Urinary bladder (tissue), 4 donors: ENCODE measurements around the gene FOXP1. TPM values are rescaled to one million over a fixed set of nuclear protein-coding genes. Genes with fewer than 3 reads are reported as not detected.

ENCODE experiments used
- DNase-seq: peaks from one replicate; pipeline ENCODE4 v3.0.0-alpha.2; 2015; ENCODE audit errors: extremely low spot score
- H3K27ac ChIP-seq: one replicate; pipeline ENCODE4 v1.5.1; 2013; ENCODE audit warnings: low read depth, mild to moderate bottlenecking, moderate library complexity
- H3K36me3 ChIP-seq: one replicate; pipeline ENCODE4 v1.6.1; 2013; ENCODE audit warnings: mild to moderate bottlenecking, moderate library complexity; ENCODE audit not compliant: insufficient read depth
- H3K4me1 ChIP-seq: one replicate; pipeline ENCODE4 v1.6.1; 2013; ENCODE audit warnings: mild to moderate bottlenecking, moderate library complexity; ENCODE audit not compliant: insufficient read depth
- H3K4me3 ChIP-seq: one replicate; pipeline ENCODE4 v1.5.1; 2013; ENCODE audit warnings: low read depth, low read length
- WGBS: extraction: QIAGEN DNeasy Blood & Tissue Kit; methylation state at CpG from one replicate; pipeline ENCODE4 v1.1.7; 2013; 5-methylcytosine and 5-hydroxymethylcytosine counted together
- polyA plus RNA-seq: library from polyadenylated mRNA; stranded (reverse); fragments of 200-250 nt; gene quantifications from one replicate; pipeline ENCODE4 v1.2.3, GENCODE V29; 2013
- small RNA-seq: library from RNA; depleted of rRNA; stranded (forward); fragments of <200 nt; gene quantifications from one replicate; pipeline ENCODE3, GENCODE V24; 2014
- total RNA-seq: library from RNA; depleted of rRNA; stranded (reverse); fragments of >200 nt; gene quantifications from one replicate; pipeline ENCODE4 v1.2.3, GENCODE V29; 2014
- donor health status: healthy with polysubstance abuse.
- donor health status: healthy.

The FOXP1 gene
- total and polyA plus RNA-seq, 2 donors: 27.4 to 176 TPM

DNA sequence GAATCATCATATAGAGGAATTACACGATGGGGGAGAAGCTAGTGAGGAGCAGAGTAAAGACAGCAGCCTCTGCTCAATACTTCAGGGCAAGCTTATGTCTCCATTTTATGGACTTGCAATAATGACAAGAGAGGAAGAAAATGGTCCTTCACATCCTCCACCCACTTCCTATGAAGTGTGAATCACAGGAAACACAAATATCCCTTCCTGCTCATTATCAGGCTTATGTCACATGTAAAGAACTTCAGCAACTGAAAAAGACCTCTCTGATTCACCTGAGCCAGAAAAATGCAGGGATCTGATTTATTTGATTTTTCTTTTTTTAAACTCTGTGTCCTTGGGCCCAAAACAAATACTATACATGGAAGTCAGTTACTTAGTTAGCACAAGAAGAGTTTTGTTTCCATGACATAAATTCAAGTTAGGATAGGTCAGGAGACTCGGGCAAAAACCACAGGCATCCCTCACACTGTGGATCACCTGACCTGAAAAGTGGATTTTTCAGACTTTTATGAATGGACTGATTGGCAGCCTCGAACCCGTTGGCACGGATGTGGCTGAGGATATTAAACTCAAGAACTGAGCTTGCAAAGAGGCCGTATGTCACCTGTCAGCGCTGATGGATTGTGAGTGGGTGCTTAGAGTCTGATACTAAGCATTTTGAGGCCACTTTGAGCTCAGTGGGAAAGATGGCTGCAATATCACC lies 650.3 kb downstream of the FOXP1 start:
- DNase-seq: no peak
- Histone ChIP-seq H3K36me3 (no peaks in the 10 kb centered on the region), H3K4me1 (no peaks in the 10 kb centered on the region), H3K4me3 (no peak overlapping the region), H3K27ac (no peak overlapping the region)
- 89% methylated on average over 7 of the region's 7 CpGs for WGBS

GRCh38 chr3:70930066-70930465 lies 653.5 kb downstream of the FOXP1 start:
- no peak for DNase-seq
- Histone ChIP-seq H3K36me3 (no peaks in the 10 kb centered on the region), H3K27ac (no peak overlapping the region), H3K4me3 (no peak overlapping the region), H3K4me1 (no peaks in the 10 kb centered on the region)
- 94% methylated on average over 4 of the region's 4 CpGs for WGBS

GRCh38 chr3:70927239-70927638 lies 656.3 kb downstream of the FOXP1 start:
- 96% methylated on average over 4 of the region's 4 CpGs for WGBS
- DNase-seq: no peak
- no peaks in the 10 kb centered on the region for H3K4me1 ChIP-seq
- H3K27ac ChIP-seq: no peak overlapping the region
- no peaks in the 10 kb centered on the region for H3K36me3 ChIP-seq
- no peak overlapping the region for H3K4me3 ChIP-seq

DNA sequence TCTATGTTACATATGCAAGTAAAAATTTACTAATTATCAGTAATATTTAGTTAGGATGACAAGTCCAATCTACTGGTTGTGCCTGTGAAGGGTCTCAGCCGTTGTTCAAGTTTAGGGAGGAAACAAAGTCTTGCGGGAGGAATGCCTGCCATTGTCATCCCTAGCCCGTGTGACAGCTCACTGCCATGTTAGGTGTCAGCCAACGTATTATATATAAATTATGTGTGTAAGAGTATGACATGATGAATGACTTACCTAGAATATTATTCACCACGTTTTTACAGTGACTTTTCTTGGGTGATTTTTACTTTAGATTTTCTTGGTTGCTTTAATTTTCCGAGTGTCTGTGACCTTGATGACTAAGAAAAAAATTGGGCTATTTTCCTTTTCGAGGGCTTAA lies 656.7 kb downstream of the FOXP1 start:
- Histone ChIP-seq H3K27ac (no peak overlapping the region), H3K36me3 (no peaks in the 10 kb centered on the region), H3K4me3 (no peak overlapping the region), H3K4me1 (no peaks in the 10 kb centered on the region)
- no peak for DNase-seq
- WGBS: 88% methylated on average over 7 of the region's 7 CpGs

GRCh38 chr3:70919661-70920060 lies 663.9 kb downstream of the FOXP1 start:
- DNase-seq: no peak
- WGBS: 41% methylated on average over 3 of the region's 3 CpGs
- Histone ChIP-seq H3K4me1 (no peaks in the 10 kb centered on the region), H3K27ac (no peak overlapping the region), H3K4me3 (no peak overlapping the region), H3K36me3 (no peaks in the 10 kb centered on the region)

DNA sequence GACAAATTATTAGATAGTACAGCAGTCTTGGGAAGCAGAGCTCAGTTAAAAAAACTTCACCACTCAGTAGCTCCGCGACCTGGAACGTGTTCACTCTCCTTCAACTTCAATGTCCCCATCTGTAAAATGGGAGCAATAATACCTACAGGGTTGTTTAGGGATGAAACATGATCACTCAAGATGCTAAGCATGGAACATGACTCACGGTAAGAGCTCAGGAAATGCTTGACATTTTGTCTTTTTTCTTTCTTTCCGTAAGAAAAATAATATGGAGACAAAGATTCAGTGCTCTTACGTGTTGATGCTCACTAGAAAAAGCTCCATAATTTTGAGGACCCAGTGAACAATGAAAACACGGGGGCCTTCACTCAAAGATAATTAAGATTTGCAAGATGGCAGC lies 664.4 kb downstream of the FOXP1 start:
- H3K4me3 ChIP-seq: no peak overlapping the region
- no peaks in the 10 kb centered on the region for H3K4me1 ChIP-seq
- H3K27ac ChIP-seq: no peak overlapping the region
- no peak for DNase-seq
- WGBS: 94% methylated on average over 7 of the region's 7 CpGs
- H3K36me3 ChIP-seq: no peaks in the 10 kb centered on the region

DNA sequence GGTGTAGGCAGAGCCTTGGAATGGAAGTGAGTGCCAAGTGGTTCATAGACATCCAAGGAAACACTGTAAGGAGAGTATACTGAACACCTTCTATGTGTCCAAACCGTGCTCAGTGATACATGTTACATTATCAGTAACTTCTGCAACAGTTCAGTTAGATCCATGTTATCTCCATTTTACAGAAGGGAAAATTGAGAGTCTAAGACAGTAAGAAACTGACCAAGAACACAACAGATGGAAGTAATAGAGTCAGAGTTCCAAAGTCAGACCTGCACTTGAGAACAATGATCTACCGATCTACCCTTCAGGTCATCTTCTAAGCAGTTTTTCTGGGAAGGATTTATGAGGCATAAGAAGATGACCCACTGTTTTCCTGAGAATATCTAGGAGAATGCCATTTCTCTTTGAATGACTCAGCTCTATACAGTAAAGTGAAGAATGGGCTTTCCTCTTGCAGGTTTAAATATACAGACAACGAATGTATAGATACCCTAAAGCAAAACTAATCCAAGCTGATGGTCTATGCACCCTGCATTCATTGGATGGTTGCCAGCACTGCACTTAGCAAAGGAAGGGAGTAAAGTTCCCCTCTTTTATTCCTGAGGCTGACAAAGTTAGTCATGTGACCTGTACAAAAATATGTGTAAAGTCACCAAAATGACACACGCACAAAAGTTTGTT lies 667.0 kb downstream of the FOXP1 start:
- H3K4me1 ChIP-seq: no peaks in the 10 kb centered on the region
- no peak overlapping the region for H3K4me3 ChIP-seq
- no peak for DNase-seq
- no peaks in the 10 kb centered on the region for H3K36me3 ChIP-seq
- no peak overlapping the region for H3K27ac ChIP-seq
- WGBS: 61% methylated on average over 4 of the region's 4 CpGs

- WGBS: 92% methylated on average over 1 of the region's 1 CpG
- H3K27ac ChIP-seq: no peak overlapping the region
- no peaks in the 10 kb centered on the region for H3K4me1 ChIP-seq
- H3K36me3 ChIP-seq: no peaks in the 10 kb centered on the region
- DNase-seq: no peak
- no peak overlapping the region for H3K4me3 ChIP-seq
Measured at GRCh38 chr3:70914862-70915261, 668.7 kb downstream of the FOXP1 start.

DNA sequence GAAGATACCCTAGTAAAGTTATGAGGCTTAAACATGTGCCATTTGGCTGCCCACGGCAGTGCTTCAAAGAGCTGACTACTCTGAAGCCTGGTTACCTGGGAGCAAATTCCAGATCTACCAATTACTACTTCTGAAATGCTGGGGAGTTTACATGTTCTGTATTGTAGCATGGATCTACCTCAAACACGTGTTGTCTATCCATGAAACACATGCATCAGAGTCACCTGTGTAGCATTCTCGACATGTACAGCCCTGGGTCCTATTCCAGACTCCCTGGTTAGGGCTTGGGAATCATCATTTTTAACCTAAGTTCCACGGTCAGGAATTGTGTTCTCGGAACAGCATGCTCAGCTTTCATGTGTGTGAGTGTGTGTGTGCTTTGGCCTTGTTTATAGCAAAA lies 671.8 kb downstream of the FOXP1 start:
- Histone ChIP-seq H3K36me3 (no peaks in the 10 kb centered on the region), H3K4me1 (no peaks in the 10 kb centered on the region), H3K27ac (no peak overlapping the region), H3K4me3 (no peak overlapping the region)
- no peak for DNase-seq
- 94% methylated on average over 5 of the region's 5 CpGs for WGBS

- H3K36me3 ChIP-seq: no peaks in the 10 kb centered on the region
- H3K4me1 ChIP-seq: no peaks in the 10 kb centered on the region
- no peak for DNase-seq
- no peak overlapping the region for H3K27ac ChIP-seq
- no peak overlapping the region for H3K4me3 ChIP-seq
- 96% methylated on average over 11 of the region's 11 CpGs for WGBS
Measured at GRCh38 chr3:70905491-70905890, 678.0 kb downstream of the FOXP1 start.

Small RNAs within 50 kb of the gene (small RNA-seq; reads per million reads assigned to genes)
- 0.18 reads per million for gene MIR1284

Other genes starting within 250 kb of the FOXP1 start
- 16.0 TPM for gene EIF4E3, start 141.7 kb upstream of the FOXP1 start, total RNA-seq
- 22.8 TPM for gene EIF4E3, start 141.7 kb upstream of the FOXP1 start, polyA plus RNA-seq
- gene GPR27, start 170.1 kb upstream of the FOXP1 start, total RNA-seq: 2.7 TPM
- 3.3 TPM for gene GPR27, start 170.1 kb upstream of the FOXP1 start, polyA plus RNA-seq
- 0.74 TPM for gene PROK2, start 201.4 kb upstream of the FOXP1 start, total RNA-seq
- 0.15 TPM for gene PROK2, start 201.4 kb upstream of the FOXP1 start, polyA plus RNA-seq